Osteoblast (primary cell): ENCODE measurements around the gene CIITA. TPM values are rescaled to one million over a fixed set of nuclear protein-coding genes. Genes with fewer than 3 reads are reported as not detected.
A peak's percentile ranks its signal among the peaks of the same experiment; 100 is the strongest.
"Not testable (repeated sequence)": the region's sequence is repeated elsewhere in the genome, so short reads cannot be mapped to it uniquely, and the experiment has no call there.

Experiments
- DNase-seq: peaks from one replicate; pipeline ENCODE4 v3.0.0; 2011; ENCODE audit warnings: low spot score, mixed read lengths; ENCODE audit not compliant: insufficient read length; ENCODE audit errors: missing footprints
- H2AFZ ChIP-seq: 2 replicates; pipeline ENCODE4 v1.6.0; 2011; ENCODE audit warnings: mild to moderate bottlenecking, low read length
- H3K27ac ChIP-seq: 2 replicates; pipeline ENCODE4 v1.5.1; 2011; ENCODE audit warnings: mild to moderate bottlenecking, low read depth, low read length, moderate library complexity
- H3K27me3 ChIP-seq: 2 replicates; pipeline ENCODE4 v1.6.0; 2012; ENCODE audit warnings: mild to moderate bottlenecking, control low read depth, inconsistent platforms, low read length, moderate library complexity; ENCODE audit not compliant: insufficient read depth
- H3K36me3 ChIP-seq: 2 replicates; pipeline ENCODE4 v1.5.1; 2011; ENCODE audit warnings: mild to moderate bottlenecking, low read length, control low read depth, moderate library complexity; ENCODE audit not compliant: insufficient read depth
- H3K4me1 ChIP-seq: 2 replicates; pipeline ENCODE4 v1.5.1; 2011; ENCODE audit warnings: mild to moderate bottlenecking, low read length, control low read depth, moderate library complexity; ENCODE audit not compliant: insufficient read depth
- H3K4me2 ChIP-seq: 2 replicates; pipeline ENCODE4 v1.6.0; 2011; ENCODE audit warnings: mild to moderate bottlenecking, low read length; ENCODE audit not compliant: insufficient read depth
- H3K4me3 ChIP-seq: fragments of 200-600 bp; sonication (generic); 3 replicates; pipeline ENCODE4 v1.5.1; 2012; ENCODE audit warnings: mild to moderate bottlenecking, low read length, inconsistent platforms; ENCODE audit not compliant: insufficient read depth
- H3K79me2 ChIP-seq: 2 replicates; pipeline ENCODE4 v1.6.0; 2012; ENCODE audit warnings: mild to moderate bottlenecking, low read length, control low read depth, inconsistent platforms; ENCODE audit not compliant: insufficient read depth
- H3K9me3 ChIP-seq: 2 replicates; pipeline ENCODE4 v1.5.1; 2011; ENCODE audit warnings: low read depth, low read length, control low read depth
- H4K20me1 ChIP-seq: 2 replicates; pipeline ENCODE4 v1.6.0; 2012; ENCODE audit warnings: mild to moderate bottlenecking, low read length, control low read depth; ENCODE audit not compliant: insufficient read depth
- CTCF ChIP-seq: IDR thresholded peaks from 2 replicates; pipeline ENCODE4 v1.5.1; 2011; ENCODE audit warnings: mild to moderate bottlenecking, low read depth, low read length, moderate library complexity; ENCODE audit errors: extremely low read depth
- total RNA-seq: library from RNA; depleted of rRNA; stranded (reverse); fragments of >200 nt; gene quantifications from 2 replicates; pipeline ENCODE4 v1.2.3, GENCODE V29; 2012

Gene CIITA
- total RNA-seq, 1 donor = 2.5 TPM

- Histone ChIP-seq H3K4me1 (peaks cover 53% of the 10 kb centered on the region), H2AFZ (no peak overlapping the region), H3K27me3 (no peaks in the 10 kb centered on the region), H3K4me2 (peak overlapping the region; percentile 100), H3K79me2 (peaks cover 75% of the 10 kb centered on the region), H4K20me1 (peaks cover 63% of the 10 kb centered on the region), H3K4me3 (peak overlapping the region; percentile 81), H3K9me3 (no peaks in the 10 kb centered on the region), H3K27ac (no peak overlapping the region), H3K36me3 (peaks cover 10% of the 10 kb centered on the region)
- no peak for DNase-seq
- TF ChIP-seq CTCF = no peak
These were observed 62.7 kb downstream of the CIITA start for GRCh38 chr16:10939649-10940234.

- Histone ChIP-seq H3K79me2 (peaks cover 75% of the 10 kb centered on the region), H3K4me2 (peak overlapping the region; percentile 100), H4K20me1 (peaks cover 59% of the 10 kb centered on the region), H3K36me3 (peaks cover 10% of the 10 kb centered on the region), H3K4me3 (peak overlapping the region; percentile 81), H3K27me3 (no peaks in the 10 kb centered on the region), H3K27ac (peak overlapping the region; percentile 32), H3K4me1 (peaks cover 61% of the 10 kb centered on the region), H2AFZ (no peak overlapping the region), H3K9me3 (no peaks in the 10 kb centered on the region)
- peak; percentile 88 for DNase-seq
- TF ChIP-seq CTCF = no peak
These were observed 63.6 kb downstream of the CIITA start for GRCh38 chr16:10940501-10941079.

DNA sequence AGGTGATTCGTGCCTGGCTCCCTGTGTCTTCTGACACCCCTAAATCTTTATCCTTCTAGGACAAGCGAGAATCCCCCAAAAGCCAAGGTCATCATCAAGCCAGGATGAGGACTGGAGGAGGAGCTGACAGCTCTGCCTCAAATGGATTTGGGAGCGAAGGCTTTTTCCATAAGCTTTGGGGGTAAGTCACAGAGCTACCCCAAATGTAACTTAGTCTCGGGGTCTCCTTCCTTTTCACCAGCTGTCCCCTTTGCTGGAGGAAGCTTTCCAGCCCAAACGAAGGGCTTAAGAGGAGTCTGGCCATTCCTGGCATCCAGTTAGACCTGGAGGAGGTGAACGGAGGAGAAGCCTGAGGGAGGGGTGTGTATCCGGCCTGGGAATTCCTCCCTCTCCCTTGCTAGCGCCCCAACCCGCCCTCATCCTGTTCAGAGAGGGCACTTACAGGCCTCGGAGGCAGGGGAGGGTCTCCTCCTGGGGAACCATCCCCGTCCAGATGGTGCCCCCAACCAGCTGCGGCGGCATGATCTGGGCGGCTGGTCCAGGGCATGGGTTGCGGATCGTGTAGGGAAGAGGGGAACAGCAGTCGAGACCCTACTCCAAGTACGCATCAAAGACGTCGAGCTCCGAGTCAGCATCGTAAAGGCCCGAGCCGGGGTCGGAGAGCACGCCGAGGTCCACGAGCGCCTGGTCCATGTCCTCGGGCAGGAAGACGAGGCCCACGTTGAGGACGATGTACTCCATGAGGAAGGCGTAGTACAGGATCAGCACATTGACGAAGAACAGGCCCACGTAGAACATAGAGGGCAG lies 64.3 kb downstream of the CIITA start:
- peak overlapping the region; percentile 51 for H2AFZ ChIP-seq
- peak overlapping the region; percentile 24 for H3K27ac ChIP-seq
- peaks cover 75% of the 10 kb centered on the region for H3K79me2 ChIP-seq
- peak; percentile 61 for DNase-seq
- H3K36me3 ChIP-seq = peaks cover 10% of the 10 kb centered on the region
- peaks cover 57% of the 10 kb centered on the region for H4K20me1 ChIP-seq
- no peak for TF ChIP-seq CTCF
- H3K9me3 ChIP-seq = no peaks in the 10 kb centered on the region
- H3K4me1 ChIP-seq = peaks cover 68% of the 10 kb centered on the region
- no peaks in the 10 kb centered on the region for H3K27me3 ChIP-seq
- peak overlapping the region; percentile 100 for H3K4me2 ChIP-seq
- H3K4me3 ChIP-seq = peak overlapping the region; percentile 81

DNA sequence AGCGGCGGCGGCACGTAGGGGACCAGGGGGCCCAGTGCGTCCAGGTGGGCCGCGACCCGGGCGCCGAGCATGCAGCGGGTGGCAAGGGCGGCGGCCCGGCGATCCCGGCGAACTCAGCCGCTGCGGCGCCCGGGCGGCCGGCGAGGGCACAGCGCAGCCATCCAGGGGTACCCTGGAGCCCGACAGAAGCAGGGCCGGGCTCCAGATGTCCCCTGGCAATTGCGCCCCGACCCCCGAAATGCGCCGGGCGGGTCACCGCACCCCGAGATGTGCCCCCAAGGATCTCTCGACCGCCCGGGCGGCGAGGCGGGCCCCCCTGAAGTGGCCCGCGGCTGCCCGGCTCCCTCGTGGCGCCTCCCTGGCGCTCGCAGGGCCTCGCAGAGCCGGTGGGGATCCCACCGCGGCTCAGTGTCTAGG lies 64.9 kb downstream of the CIITA start:
- peak overlapping the region; percentile 81 for H3K4me3 ChIP-seq
- peak overlapping the region; percentile 100 for H3K4me2 ChIP-seq
- peaks cover 75% of the 10 kb centered on the region for H3K79me2 ChIP-seq
- peak overlapping the region; percentile 53 for H2AFZ ChIP-seq
- H3K9me3 ChIP-seq, H3K27ac ChIP-seq, H3K27me3 ChIP-seq, DNase-seq: not testable (repeated sequence)
- peaks cover 10% of the 10 kb centered on the region for H3K36me3 ChIP-seq
- H3K4me1 ChIP-seq = peaks cover 72% of the 10 kb centered on the region
- H4K20me1 ChIP-seq = peaks cover 57% of the 10 kb centered on the region
